ENCODE measurements around the gene SNED1.

- no peak for TF ChIP-seq CTCF (IDR thresholded peaks at IDR 0.05)
- no peak for TF ChIP-seq EP300 (IDR thresholded peaks at IDR 0.05)
Observed at GRCh38 chr2:241008711-241009121, 10.3 kb downstream of the SNED1 start.
